H9 (cell line): ENCODE results near the gene SDK1. TPM values are rescaled to one million over a fixed set of nuclear protein-coding genes. Genes with fewer than 3 reads are reported as not detected.

Source experiments
- DNase-seq: peaks from one replicate; pipeline ENCODE4 v3.0.0-alpha.2; 2017
- H2AFZ ChIP-seq: one replicate; pipeline ENCODE4 v1.6.1; 2013; ENCODE audit warnings: mild to moderate bottlenecking, low read length, control low read depth, moderate library complexity
- H2AK5ac ChIP-seq: 2 replicates; pipeline ENCODE4 v1.6.1; 2013; ENCODE audit warnings: low read length, control low read depth, mixed read lengths; ENCODE audit not compliant: insufficient read length
- H2BK120ac ChIP-seq: one replicate; pipeline ENCODE4 v1.6.1; 2013; ENCODE audit warnings: low read depth, mild to moderate bottlenecking, low read length, control low read depth, inconsistent platforms; ENCODE audit not compliant: poor library complexity, severe bottlenecking
- H2BK12ac ChIP-seq: 2 replicates; pipeline ENCODE4 v1.6.1; 2013; ENCODE audit warnings: low read length, control low read depth, mixed read lengths, low read depth; ENCODE audit not compliant: insufficient read length
- H2BK15ac ChIP-seq: 2 replicates; pipeline ENCODE4 v1.6.1; 2013; ENCODE audit warnings: low read depth, low read length, control low read depth
- H2BK20ac ChIP-seq: one replicate; pipeline ENCODE4 v1.6.1; 2013; ENCODE audit warnings: low read depth, mild to moderate bottlenecking, low read length, control low read depth, inconsistent platforms; ENCODE audit not compliant: poor library complexity, severe bottlenecking
- H2BK5ac ChIP-seq: 2 replicates; pipeline ENCODE4 v1.6.1; 2013; ENCODE audit warnings: low read length, control low read depth, mixed read lengths; ENCODE audit not compliant: insufficient read length
- H3K14ac ChIP-seq: 2 replicates; pipeline ENCODE4 v1.6.1; 2013; ENCODE audit warnings: low read length, control low read depth; ENCODE audit not compliant: insufficient read depth
- H3K18ac ChIP-seq: 2 replicates; pipeline ENCODE4 v1.6.1; 2013; ENCODE audit warnings: low read depth, mild to moderate bottlenecking, mixed read lengths, low read length, control low read depth; ENCODE audit not compliant: insufficient read length
- H3K23ac ChIP-seq: 2 replicates; pipeline ENCODE4 v1.6.1; 2013; ENCODE audit warnings: low read length, control low read depth, mixed read lengths, low read depth; ENCODE audit not compliant: insufficient read length
- H3K23me2 ChIP-seq: 2 replicates; pipeline ENCODE4 v1.6.1; 2013; ENCODE audit warnings: low read depth, mild to moderate bottlenecking, mixed read lengths, low read length, control low read depth; ENCODE audit not compliant: insufficient read length, poor library complexity, severe bottlenecking
- H3K27ac ChIP-seq: 2 replicates; pipeline ENCODE4 v1.5.1; 2013; ENCODE audit warnings: low read length, control low read depth, mixed read lengths, low read depth; ENCODE audit not compliant: insufficient read length
- H3K27me3 ChIP-seq: 2 replicates; pipeline ENCODE4 v1.6.1; 2013; ENCODE audit warnings: low read length, control low read depth, inconsistent platforms; ENCODE audit not compliant: insufficient read depth
- H3K4ac ChIP-seq: 2 replicates; pipeline ENCODE4 v1.6.1; 2013; ENCODE audit warnings: low read depth, mild to moderate bottlenecking, control low read depth, inconsistent platforms, low read length, moderate library complexity
- H3K4me1 ChIP-seq: 2 replicates; pipeline ENCODE4 v1.6.1; 2013; ENCODE audit warnings: low read length, control low read depth, inconsistent platforms; ENCODE audit not compliant: insufficient read depth
- H3K4me2 ChIP-seq: 2 replicates; pipeline ENCODE4 v1.6.1; 2013; ENCODE audit warnings: low read length, control low read depth, mixed read lengths; ENCODE audit not compliant: insufficient read length, insufficient read depth
- H3K56ac ChIP-seq: 2 replicates; pipeline ENCODE4 v1.6.1; 2013; ENCODE audit warnings: low read depth, mild to moderate bottlenecking, mixed read lengths, low read length, control low read depth; ENCODE audit not compliant: insufficient read length
- H3K79me1 ChIP-seq: 2 replicates; pipeline ENCODE4 v1.6.1; 2013; ENCODE audit warnings: low read depth, mild to moderate bottlenecking, moderate library complexity, low read length, control low read depth, inconsistent platforms; ENCODE audit not compliant: insufficient read depth, poor library complexity, severe bottlenecking
- H3K79me2 ChIP-seq: 2 replicates; pipeline ENCODE4 v1.6.1; 2013; ENCODE audit warnings: low read length, control low read depth, inconsistent platforms; ENCODE audit not compliant: insufficient read depth
- H3K9ac ChIP-seq: 2 replicates; pipeline ENCODE4 v1.6.1; 2013; ENCODE audit warnings: low read length, control low read depth, mixed read lengths; ENCODE audit not compliant: insufficient read length; ENCODE audit errors: extremely low read depth
- H3K9me3 ChIP-seq: one replicate; pipeline ENCODE4 v1.6.1; 2013; ENCODE audit warnings: low read depth, low read length, inconsistent platforms; ENCODE audit not compliant: control insufficient read depth
- H3T11ph ChIP-seq: one replicate; pipeline ENCODE4 v1.6.1; 2013; ENCODE audit warnings: mild to moderate bottlenecking, low read length, control low read depth, inconsistent platforms
- H4K20me1 ChIP-seq: one replicate; pipeline ENCODE4 v1.6.1; 2013; ENCODE audit not compliant: control insufficient read depth, insufficient read length, insufficient read depth
- H4K5ac ChIP-seq: 2 replicates; pipeline ENCODE4 v1.6.1; 2013; ENCODE audit warnings: low read depth, mild to moderate bottlenecking, mixed read lengths, low read length, control low read depth; ENCODE audit not compliant: insufficient read length
- H4K8ac ChIP-seq: replicated peaks from 2 replicates; pipeline ENCODE4 v1.6.1; 2013; ENCODE audit warnings: low read length, control low read depth, mixed read lengths, low read depth; ENCODE audit not compliant: insufficient read length
- H4K91ac ChIP-seq: 2 replicates; pipeline ENCODE4 v1.6.1; 2013; ENCODE audit warnings: low read depth, mild to moderate bottlenecking, moderate library complexity, mixed read lengths, low read length, control low read depth; ENCODE audit not compliant: insufficient read length
- H3K27ac Mint-ChIP-seq, 3 experiments: 2 replicates in 2 of 3; 3 replicates in 1 of 3; pipeline ENCODE4 v1.8.0; 2020 to 2021; ENCODE audit warnings: mixed read lengths in 3 of 3, mild to moderate bottlenecking in 1 of 3, moderate library complexity in 1 of 3
- H3K27me3 Mint-ChIP-seq: 2 replicates; pipeline ENCODE4 v1.8.0; 2021; ENCODE audit warnings: low read depth, mild to moderate bottlenecking, moderate library complexity, mixed read lengths
- H3K36me3 Mint-ChIP-seq, 3 experiments: 2 replicates in 2 of 3; 3 replicates in 1 of 3; pipeline ENCODE4 v1.8.0; 2020 to 2021; ENCODE audit warnings: low read depth in 3 of 3, mixed read lengths in 3 of 3; ENCODE audit not compliant: insufficient read depth in 1 of 3
- H3K4me1 Mint-ChIP-seq, 2 experiments: 2 replicates each; pipeline ENCODE4 v1.8.0; 2020; ENCODE audit warnings: mixed read lengths in 2 of 2
- H3K4me3 Mint-ChIP-seq, 2 experiments: 2 replicates in 1 of 2; 3 replicates in 1 of 2; pipeline ENCODE4 v1.8.0; 2020 to 2021; ENCODE audit warnings: mild to moderate bottlenecking in 2 of 2, mixed read lengths in 2 of 2, moderate library complexity in 1 of 2
- H3K9me3 Mint-ChIP-seq, 2 experiments: 2 replicates in 1 of 2; 3 replicates in 1 of 2; pipeline ENCODE4 v1.8.0; 2020; ENCODE audit warnings: mild to moderate bottlenecking in 2 of 2, mixed read lengths in 2 of 2, moderate library complexity in 1 of 2
- WGBS: extraction: QIAGEN DNeasy Blood & Tissue Kit; methylation state at CpG from one replicate; pipeline ENCODE4 v1.1.7; 2013; ENCODE audit warnings: missing lambda C conversion rate, low lambda C conversion rate, mixed read lengths; ENCODE audit not compliant: insufficient read length; ENCODE audit errors: extremely low coverage; 5-methylcytosine and 5-hydroxymethylcytosine counted together
- total RNA-seq: library from RNA; stranded (reverse); gene quantifications from 2 replicates; pipeline ENCODE4 v1.2.1, GENCODE V29; 2021
- TF ChIP-seq, protein P1 (sequence below): fragments of 200-600 bp; sonication (generic); conservative IDR thresholded peaks from 3 replicates; pipeline ENCODE4 v1.8.0; 2021; ENCODE audit warnings: antibody characterized with exemption, mild to moderate bottlenecking

SDK1 gene
- total RNA-seq, 1 experiment from 2014 or later: 8.7 TPM

DNA sequence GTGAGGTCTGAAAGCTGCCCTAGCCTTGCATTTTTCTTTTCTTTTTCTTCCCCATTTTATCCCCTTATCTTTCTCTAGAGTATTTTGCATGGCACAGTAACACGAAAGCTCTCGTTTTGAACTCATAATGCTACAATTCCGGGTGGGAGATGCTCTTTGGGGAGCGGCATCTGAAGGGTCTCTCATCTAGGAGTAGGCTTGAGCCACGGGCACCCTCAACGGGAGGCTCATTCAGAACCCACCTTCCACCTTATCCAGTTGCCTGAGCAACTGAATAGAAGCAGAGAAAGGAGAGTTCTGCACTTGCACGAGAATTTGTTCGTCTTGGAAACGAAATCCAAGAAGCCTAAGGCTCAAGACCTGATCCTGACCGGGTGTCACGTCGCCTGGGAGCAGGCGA is 777.5 kb downstream of the SDK1 start:
- Histone ChIP-seq H3K79me2 (no peaks in the 10 kb centered on the region), H3K23ac (no peak overlapping the region), H3T11ph (no peak overlapping the region), H3K79me1 (no peaks in the 10 kb centered on the region), H3K27me3 (no peaks in the 10 kb centered on the region), H3K23me2 (no peaks in the 10 kb centered on the region), H2BK20ac (no peak overlapping the region), H2BK12ac (no peak overlapping the region), H3K56ac (no peak overlapping the region), H3K9ac (no peak overlapping the region), H2AFZ (no peak overlapping the region), H3K4me2 (no peak overlapping the region), H3K18ac (no peak overlapping the region), H2AK5ac (no peak overlapping the region), H3K4me1 (no peaks in the 10 kb centered on the region; the same call in 1 of the 2 replicates), H4K20me1 (no peaks in the 10 kb centered on the region), H4K5ac (no peak overlapping the region), H3K9me3 (no peaks in the 10 kb centered on the region), H2BK15ac (no peak overlapping the region), H3K14ac (no peak overlapping the region), H2BK120ac (no peak overlapping the region), H2BK5ac (no peak overlapping the region), H4K8ac (no peak overlapping the region), H3K4ac (no peak overlapping the region), H3K27ac (no peak overlapping the region), H4K91ac (no peak overlapping the region)
- DNase-seq: no peak
- Mint-ChIP-seq H3K4me3 (no peak overlapping the region), H3K27ac (no peak overlapping the region), H3K36me3 (peaks cover 4 to 14% (median 12%) of the 10 kb centered on the region in 3 experiments; a peak in 6 of 7 replicates), H3K4me1 (peaks cover 9 to 12% of the 10 kb centered on the region in 2 experiments; a peak in 3 of 4 replicates), H3K27me3 (peaks cover 1% of the 10 kb centered on the region; the same call in 1 of the 2 replicates), H3K9me3 (peaks cover 7 to 11% of the 10 kb centered on the region in 2 experiments; a peak in 3 of 5 replicates)
- no CpG with 5 or more reads among the region's 13 CpGs for WGBS
- TF ChIP-seq, protein P1, sequence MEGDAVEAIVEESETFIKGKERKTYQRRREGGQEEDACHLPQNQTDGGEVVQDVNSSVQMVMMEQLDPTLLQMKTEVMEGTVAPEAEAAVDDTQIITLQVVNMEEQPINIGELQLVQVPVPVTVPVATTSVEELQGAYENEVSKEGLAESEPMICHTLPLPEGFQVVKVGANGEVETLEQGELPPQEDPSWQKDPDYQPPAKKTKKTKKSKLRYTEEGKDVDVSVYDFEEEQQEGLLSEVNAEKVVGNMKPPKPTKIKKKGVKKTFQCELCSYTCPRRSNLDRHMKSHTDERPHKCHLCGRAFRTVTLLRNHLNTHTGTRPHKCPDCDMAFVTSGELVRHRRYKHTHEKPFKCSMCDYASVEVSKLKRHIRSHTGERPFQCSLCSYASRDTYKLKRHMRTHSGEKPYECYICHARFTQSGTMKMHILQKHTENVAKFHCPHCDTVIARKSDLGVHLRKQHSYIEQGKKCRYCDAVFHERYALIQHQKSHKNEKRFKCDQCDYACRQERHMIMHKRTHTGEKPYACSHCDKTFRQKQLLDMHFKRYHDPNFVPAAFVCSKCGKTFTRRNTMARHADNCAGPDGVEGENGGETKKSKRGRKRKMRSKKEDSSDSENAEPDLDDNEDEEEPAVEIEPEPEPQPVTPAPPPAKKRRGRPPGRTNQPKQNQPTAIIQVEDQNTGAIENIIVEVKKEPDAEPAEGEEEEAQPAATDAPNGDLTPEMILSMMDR: no peak
